ENCODE results near the gene FBXO34. TPM values are rescaled to one million over a fixed set of nuclear protein-coding genes. Genes with fewer than 3 reads are reported as not detected.

Gene FBXO34
- total and polyA plus RNA-seq, 9 of the 15 experiments (the other 6 are each of a cell fraction or from before 2014, with no cell fraction given) = 6.3 to 24.9 (median 16.2) TPM

DNA sequence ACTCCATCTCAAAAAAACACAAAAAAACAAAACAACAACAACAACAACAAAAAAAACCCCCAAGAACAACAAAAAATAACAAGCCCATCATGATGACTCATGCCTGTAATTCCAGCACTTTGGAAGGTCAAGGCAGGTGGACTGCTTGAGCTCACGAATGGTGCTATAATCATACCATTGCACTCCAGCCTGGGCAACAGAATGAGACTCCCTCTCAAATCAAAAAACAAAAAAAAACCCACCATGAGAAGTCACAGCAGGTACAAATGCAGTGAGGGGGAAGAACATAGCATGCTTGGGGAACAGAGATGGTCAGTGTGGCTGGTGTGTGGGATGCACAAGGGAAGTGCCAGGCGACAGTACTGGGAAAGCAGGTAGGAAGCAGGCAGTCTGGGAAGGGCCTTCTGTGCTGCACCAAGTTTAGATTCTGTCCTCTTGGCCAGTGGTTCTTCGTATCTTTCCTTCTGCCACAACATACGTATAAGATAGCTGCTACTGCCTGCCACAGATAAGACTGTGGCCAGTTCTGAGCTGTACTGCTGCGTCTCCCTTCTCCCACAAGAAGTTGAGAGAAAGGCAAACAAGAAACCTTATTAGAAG is 112.4 kb downstream of the FBXO34 start (continued):
- TF ChIP-seq, protein P1, sequence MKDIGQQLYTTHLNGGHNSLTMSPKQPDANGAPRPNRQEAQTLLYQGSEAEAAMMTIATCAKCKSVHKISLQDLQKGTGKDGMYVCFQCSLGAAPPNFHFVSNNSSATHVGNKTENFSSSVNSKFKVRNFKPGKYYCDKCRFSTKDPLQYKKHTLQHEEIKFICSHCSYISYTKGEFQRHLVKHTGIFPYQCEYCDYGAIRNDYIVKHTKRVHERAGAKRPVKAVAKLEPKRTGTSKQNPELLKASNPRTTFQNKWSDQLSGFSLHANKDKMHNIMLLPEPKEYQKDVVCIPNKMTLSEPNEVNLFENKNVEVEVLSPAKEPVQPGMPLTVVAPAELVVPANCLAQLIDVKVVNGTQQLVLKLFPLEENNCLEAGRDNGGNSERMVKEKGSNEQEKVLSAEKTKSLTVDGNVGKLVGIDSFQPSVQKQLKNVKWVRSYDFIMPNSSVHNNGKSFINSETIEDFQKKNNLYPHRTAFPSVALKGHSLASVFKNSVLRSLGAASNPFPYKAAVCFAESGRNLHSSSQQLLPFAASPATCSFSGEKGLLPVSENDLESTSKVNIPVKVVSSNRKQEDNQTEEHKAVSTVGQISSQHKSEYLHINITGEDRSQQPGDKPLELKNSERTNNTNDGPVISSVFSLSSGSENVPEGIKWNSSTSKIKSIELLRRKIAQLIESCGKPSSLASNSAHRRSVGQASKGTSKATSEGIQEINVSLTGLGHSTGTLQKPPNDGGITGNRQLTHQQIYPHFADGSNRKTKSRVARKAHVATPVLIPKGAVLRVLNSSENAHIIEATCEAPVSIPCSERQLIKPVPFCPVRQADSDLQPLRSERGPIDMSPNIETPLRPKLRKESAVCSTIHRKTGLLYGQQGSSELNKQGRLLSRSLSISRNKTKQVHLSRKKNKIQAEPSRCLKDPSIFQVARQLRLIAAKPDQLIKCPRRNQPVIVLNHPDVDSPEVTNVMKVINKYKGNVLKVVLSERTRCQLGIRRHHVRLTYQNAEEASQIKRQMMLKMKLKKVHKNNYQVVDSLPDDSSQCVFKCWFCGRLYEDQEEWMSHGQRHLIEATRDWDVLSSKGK (CRISPR knock-in tag; IDR thresholded peaks at IDR 0.05) = no peak
- TF ChIP-seq ZNF561 (CRISPR knock-in tag; conservative IDR thresholded peaks at IDR 0.05) (no peak), MYNN (IDR thresholded peaks at IDR 0.05) (peak; percentile 79), MYNN (CRISPR knock-in tag; IDR thresholded peaks at IDR 0.05) (no peak), SRSF7 (optimal IDR thresholded peaks at IDR 0.05; ENCODE audit: low read depth, low read length) (no peak), ZC3H4 (CRISPR knock-in tag; IDR thresholded peaks at IDR 0.05; ENCODE audit: borderline replicate concordance) (no peak), ZNF785 (CRISPR knock-in tag; IDR thresholded peaks at IDR 0.05) (no peak), CBFA2T3 (IDR thresholded peaks at IDR 0.05) (peak; percentile 98), HNRNPH1 (optimal IDR thresholded peaks at IDR 0.05; ENCODE audit: low read depth, low read length) (no peak), CC2D1A (IDR thresholded peaks at IDR 0.05) (peak; percentile 83; the same call in 1 of the 2 replicates), SRSF9 (IDR thresholded peaks at IDR 0.05; ENCODE audit: borderline replicate concordance, low read depth, low read length) (no peak), ZNF780A (CRISPR knock-in tag; IDR thresholded peaks at IDR 0.05) (no peak), EGR1 (conservative IDR thresholded peaks at IDR 0.05) (no peak), GABPB2 (CRISPR knock-in tag; conservative IDR thresholded peaks at IDR 0.05) (no peak), SMAD1 (IDR thresholded peaks at IDR 0.05; ENCODE audit: low read depth, low read length, partially characterized antibody) (no peak), BDP1 (IDR thresholded peaks at IDR 0.05; ENCODE audit: insufficient read depth, insufficient read length) (no peak)
- TF ChIP-seq, protein P2, sequence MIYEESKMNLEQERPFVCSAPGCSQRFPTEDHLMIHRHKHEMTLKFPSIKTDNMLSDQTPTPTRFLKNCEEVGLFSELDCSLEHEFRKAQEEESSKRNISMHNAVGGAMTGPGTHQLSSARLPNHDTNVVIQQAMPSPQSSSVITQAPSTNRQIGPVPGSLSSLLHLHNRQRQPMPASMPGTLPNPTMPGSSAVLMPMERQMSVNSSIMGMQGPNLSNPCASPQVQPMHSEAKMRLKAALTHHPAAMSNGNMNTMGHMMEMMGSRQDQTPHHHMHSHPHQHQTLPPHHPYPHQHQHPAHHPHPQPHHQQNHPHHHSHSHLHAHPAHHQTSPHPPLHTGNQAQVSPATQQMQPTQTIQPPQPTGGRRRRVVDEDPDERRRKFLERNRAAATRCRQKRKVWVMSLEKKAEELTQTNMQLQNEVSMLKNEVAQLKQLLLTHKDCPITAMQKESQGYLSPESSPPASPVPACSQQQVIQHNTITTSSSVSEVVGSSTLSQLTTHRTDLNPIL (CRISPR knock-in tag; IDR thresholded peaks at IDR 0.05) = no peak
- TF ChIP-seq, protein P3, sequence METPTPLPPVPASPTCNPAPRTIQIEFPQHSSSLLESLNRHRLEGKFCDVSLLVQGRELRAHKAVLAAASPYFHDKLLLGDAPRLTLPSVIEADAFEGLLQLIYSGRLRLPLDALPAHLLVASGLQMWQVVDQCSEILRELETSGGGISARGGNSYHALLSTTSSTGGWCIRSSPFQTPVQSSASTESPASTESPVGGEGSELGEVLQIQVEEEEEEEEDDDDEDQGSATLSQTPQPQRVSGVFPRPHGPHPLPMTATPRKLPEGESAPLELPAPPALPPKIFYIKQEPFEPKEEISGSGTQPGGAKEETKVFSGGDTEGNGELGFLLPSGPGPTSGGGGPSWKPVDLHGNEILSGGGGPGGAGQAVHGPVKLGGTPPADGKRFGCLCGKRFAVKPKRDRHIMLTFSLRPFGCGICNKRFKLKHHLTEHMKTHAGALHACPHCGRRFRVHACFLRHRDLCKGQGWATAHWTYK (CRISPR knock-in tag; IDR thresholded peaks at IDR 0.05) = peak; percentile 75; the same call in 1 of the 2 replicates
- TF ChIP-seq, protein P4, sequence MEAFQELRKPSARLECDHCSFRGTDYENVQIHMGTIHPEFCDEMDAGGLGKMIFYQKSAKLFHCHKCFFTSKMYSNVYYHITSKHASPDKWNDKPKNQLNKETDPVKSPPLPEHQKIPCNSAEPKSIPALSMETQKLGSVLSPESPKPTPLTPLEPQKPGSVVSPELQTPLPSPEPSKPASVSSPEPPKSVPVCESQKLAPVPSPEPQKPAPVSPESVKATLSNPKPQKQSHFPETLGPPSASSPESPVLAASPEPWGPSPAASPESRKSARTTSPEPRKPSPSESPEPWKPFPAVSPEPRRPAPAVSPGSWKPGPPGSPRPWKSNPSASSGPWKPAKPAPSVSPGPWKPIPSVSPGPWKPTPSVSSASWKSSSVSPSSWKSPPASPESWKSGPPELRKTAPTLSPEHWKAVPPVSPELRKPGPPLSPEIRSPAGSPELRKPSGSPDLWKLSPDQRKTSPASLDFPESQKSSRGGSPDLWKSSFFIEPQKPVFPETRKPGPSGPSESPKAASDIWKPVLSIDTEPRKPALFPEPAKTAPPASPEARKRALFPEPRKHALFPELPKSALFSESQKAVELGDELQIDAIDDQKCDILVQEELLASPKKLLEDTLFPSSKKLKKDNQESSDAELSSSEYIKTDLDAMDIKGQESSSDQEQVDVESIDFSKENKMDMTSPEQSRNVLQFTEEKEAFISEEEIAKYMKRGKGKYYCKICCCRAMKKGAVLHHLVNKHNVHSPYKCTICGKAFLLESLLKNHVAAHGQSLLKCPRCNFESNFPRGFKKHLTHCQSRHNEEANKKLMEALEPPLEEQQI (IDR thresholded peaks at IDR 0.05) = no peak
- TF ChIP-seq, protein P5, sequence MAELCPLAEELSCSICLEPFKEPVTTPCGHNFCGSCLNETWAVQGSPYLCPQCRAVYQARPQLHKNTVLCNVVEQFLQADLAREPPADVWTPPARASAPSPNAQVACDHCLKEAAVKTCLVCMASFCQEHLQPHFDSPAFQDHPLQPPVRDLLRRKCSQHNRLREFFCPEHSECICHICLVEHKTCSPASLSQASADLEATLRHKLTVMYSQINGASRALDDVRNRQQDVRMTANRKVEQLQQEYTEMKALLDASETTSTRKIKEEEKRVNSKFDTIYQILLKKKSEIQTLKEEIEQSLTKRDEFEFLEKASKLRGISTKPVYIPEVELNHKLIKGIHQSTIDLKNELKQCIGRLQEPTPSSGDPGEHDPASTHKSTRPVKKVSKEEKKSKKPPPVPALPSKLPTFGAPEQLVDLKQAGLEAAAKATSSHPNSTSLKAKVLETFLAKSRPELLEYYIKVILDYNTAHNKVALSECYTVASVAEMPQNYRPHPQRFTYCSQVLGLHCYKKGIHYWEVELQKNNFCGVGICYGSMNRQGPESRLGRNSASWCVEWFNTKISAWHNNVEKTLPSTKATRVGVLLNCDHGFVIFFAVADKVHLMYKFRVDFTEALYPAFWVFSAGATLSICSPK (IDR thresholded peaks at IDR 0.05; ENCODE audit: borderline replicate concordance) = no peak; the same call in 1 of the 2 replicates
